PC-9 (cell line): ENCODE data around the gene RNF169. TPM values are rescaled to one million over a fixed set of nuclear protein-coding genes. Genes with fewer than 3 reads are reported as not detected.
A peak's percentile ranks its signal among the peaks of the same experiment; 100 is the strongest.
"Not testable (repeated sequence)": the region's sequence is repeated elsewhere in the genome, so short reads cannot be mapped to it uniquely, and the experiment has no call there.

ENCODE experiments used
- BruUV-seq: library from RNA; stranded (reverse); fragments of 400-500 nt; replicated peaks from 2 replicates; lab custom pipeline; 2021; lab: Mats Ljungman, UMichigan
- CTCF ChIA-PET: fragments of 300-600 bp; sonication (Branson Sonifier 250); formaldehyde crosslinking; loops from one replicate; lab custom pipeline; 2022; ENCODE audit warnings: antibody characterized with exemption; lab: Charles Lee
- POLR2A ChIA-PET: fragments of 300-600 bp; sonication (Branson Sonifier 250); formaldehyde crosslinking; loops from one replicate; lab custom pipeline; 2022; ENCODE audit warnings: antibody characterized with exemption; ENCODE audit not compliant: unreplicated experiment; lab: Charles Lee
- DNase-seq, 2 experiments: peaks; one replicate each; pipeline versions ENCODE4 v3.0.0 to v3.0.0-alpha.2; 2015 to 2022; ENCODE audit warnings: mixed read lengths in 1 of 2
- H2AFZ ChIP-seq: fragments of 200-600 bp; sonication (generic); 2 replicates; pipeline ENCODE4 v1.8.1; 2017; ENCODE audit warnings: antibody characterized with exemption
- H3F3A ChIP-seq: fragments of 200-600 bp; sonication (generic); 2 replicates; pipeline ENCODE4 v1.8.1; 2017; ENCODE audit warnings: antibody characterized with exemption, mild to moderate bottlenecking, low read depth; ENCODE audit not compliant: insufficient read depth
- H3K27ac ChIP-seq: fragments of 200-600 bp; sonication (generic); 2 replicates; pipeline ENCODE4 v1.6.1; 2016; ENCODE audit warnings: mixed run types
- H3K27me3 ChIP-seq: fragments of 200-600 bp; sonication (generic); 2 replicates; pipeline ENCODE4 v1.6.1; 2016; ENCODE audit warnings: low read depth, mixed run types; ENCODE audit not compliant: insufficient read depth
- H3K36me3 ChIP-seq: fragments of 200-600 bp; sonication (generic); 2 replicates; pipeline ENCODE4 v1.6.1; 2016; ENCODE audit warnings: low read depth, mixed run types
- H3K4me1 ChIP-seq: fragments of 200-600 bp; sonication (generic); replicated peaks from 2 replicates; pipeline ENCODE4 v1.6.1; 2016; ENCODE audit warnings: mixed run types; ENCODE audit not compliant: insufficient read depth
- H3K4me2 ChIP-seq: fragments of 200-600 bp; sonication (generic); 2 replicates; pipeline ENCODE4 v1.6.1; 2017; ENCODE audit warnings: mixed run types
- H3K4me3 ChIP-seq: fragments of 200-600 bp; sonication (generic); 2 replicates; pipeline ENCODE4 v1.6.1; 2016; ENCODE audit warnings: mixed run types
- H3K79me2 ChIP-seq: fragments of 200-600 bp; sonication (generic); 2 replicates; pipeline ENCODE4 v1.6.1; 2017; ENCODE audit warnings: low read depth, mixed run types
- H3K9me2 ChIP-seq: fragments of 200-600 bp; sonication (generic); 2 replicates; pipeline ENCODE4 v1.8.1; 2017; ENCODE audit warnings: mild to moderate bottlenecking; ENCODE audit not compliant: insufficient read depth
- H3K9me3 ChIP-seq: fragments of 200-600 bp; sonication (generic); 2 replicates; pipeline ENCODE4 v1.8.1; 2016; ENCODE audit warnings: low read depth; ENCODE audit not compliant: insufficient read depth
- H4K20me1 ChIP-seq: fragments of 200-600 bp; sonication (generic); 2 replicates; pipeline ENCODE4 v1.8.1; 2017; ENCODE audit not compliant: insufficient read depth
- CTCF ChIP-seq: fragments of 200-600 bp; sonication (generic); conservative IDR thresholded peaks from 2 replicates; pipeline ENCODE4 v1.6.1; 2017; ENCODE audit warnings: mixed run types, antibody characterized with exemption, mild to moderate bottlenecking, moderate library complexity
- EZH2 ChIP-seq: fragments of 200-600 bp; sonication (generic); IDR thresholded peaks from 2 replicates; pipeline ENCODE4 v1.8.0; 2017; ENCODE audit warnings: antibody characterized with exemption, low read depth
- intact Hi-C: fragments of 100-400 bp; cut with micrococcal nuclease; formaldehyde crosslinking; loops from one replicate; pipeline ENCODE4 v1.10.0; 2022; ENCODE audit not compliant: unreplicated experiment
- total RNA-seq: library from RNA; stranded (reverse); gene quantifications from 2 replicates; pipeline ENCODE4 v1.2.3, GENCODE V29; 2021

Gene RNF169
- total RNA-seq, 1 experiment from 2014 or later = 36.5 TPM

- H3K36me3 ChIP-seq = peaks cover 6% of the 10 kb centered on the region; the same call in 1 of the 2 replicates
- ChIA-PET CTCF (interaction anchor here (0.6 kb wide), 2 partner anchors 499 to 1341 kb away, joined by 3 to 4 read pairs; no protein-coding TSS in a partner anchor), POLR2A (interaction anchor here (0.6 kb wide), 1 partner anchor 158 kb away, joined by 8 read pairs; no protein-coding TSS in a partner anchor)
- H3K9me3 ChIP-seq = no peaks in the 10 kb centered on the region
- no TSS peak for BruUV-seq
- H4K20me1 ChIP-seq = no peaks in the 10 kb centered on the region
- intact Hi-C loops = no loop called here
- DNase-seq = no peak
- H3K4me2 ChIP-seq = peak overlapping the region; percentile 83
- H3K27ac ChIP-seq = peak overlapping the region; percentile 51; the same call in 1 of the 2 replicates
- H3K4me3 ChIP-seq = peak overlapping the region; percentile 65
- TF ChIP-seq CTCF (no peak), EZH2 (no peak)
- peaks cover 23% of the 10 kb centered on the region for H3F3A ChIP-seq
- no peaks in the 10 kb centered on the region for H3K27me3 ChIP-seq
- peaks cover 56% of the 10 kb centered on the region for H3K79me2 ChIP-seq
- H3K4me1 ChIP-seq = peaks cover 53% of the 10 kb centered on the region
- H3K9me2 ChIP-seq = no peaks in the 10 kb centered on the region
- no peak overlapping the region for H2AFZ ChIP-seq
Measured at GRCh38 chr11:74749965-74750296, 1.3 kb downstream of the RNF169 start.

GRCh38 chr11:74750598-74750997 is 1.9 kb downstream of the RNF169 start:
- POLR2A ChIA-PET, intact Hi-C loops, BruUV-seq, H3K9me3 ChIP-seq, H4K20me1 ChIP-seq, H3K27ac ChIP-seq, H3K27me3 ChIP-seq, DNase-seq, H3K36me3 ChIP-seq, H2AFZ ChIP-seq, H3K9me2 ChIP-seq, H3K4me3 ChIP-seq: not testable (repeated sequence)
- peaks cover 29% of the 10 kb centered on the region for H3F3A ChIP-seq
- H3K79me2 ChIP-seq = peaks cover 62% of the 10 kb centered on the region
- peak overlapping the region; percentile 83; the same call in 1 of the 2 replicates for H3K4me2 ChIP-seq
- H3K4me1 ChIP-seq = peaks cover 60% of the 10 kb centered on the region
- CTCF ChIA-PET = interaction anchor here (0.6 kb wide), 1 partner anchor 106 kb away, joined by 3 read pairs; no protein-coding TSS in a partner anchor

GRCh38 chr11:74751303-74751702 is 2.7 kb downstream of the RNF169 start:
- peaks cover 69% of the 10 kb centered on the region for H3K79me2 ChIP-seq
- peaks cover 32% of the 10 kb centered on the region for H3F3A ChIP-seq
- no peaks in the 10 kb centered on the region; the same call in 1 of the 2 replicates for H3K9me3 ChIP-seq
- no peak for DNase-seq
- H3K4me2 ChIP-seq = peak overlapping the region; percentile 22; the same call in 1 of the 2 replicates
- BruUV-seq = no TSS peak
- H3K9me2 ChIP-seq = no peaks in the 10 kb centered on the region
- CTCF ChIA-PET = interaction anchor here (0.6 kb wide), 1 partner anchor 105 kb away, joined by 3 read pairs; no protein-coding TSS in a partner anchor
- POLR2A ChIA-PET = no interaction called here
- H3K27ac ChIP-seq = no peak overlapping the region
- H4K20me1 ChIP-seq = no peaks in the 10 kb centered on the region
- H3K36me3 ChIP-seq = peaks cover 11% of the 10 kb centered on the region; the same call in 1 of the 2 replicates
- peaks cover 65% of the 10 kb centered on the region for H3K4me1 ChIP-seq
- intact Hi-C loops = no loop called here
- no peak overlapping the region for H2AFZ ChIP-seq
- no peaks in the 10 kb centered on the region for H3K27me3 ChIP-seq
- TF ChIP-seq EZH2 = no peak
- no peak for TF ChIP-seq CTCF
- H3K4me3 ChIP-seq = no peak overlapping the region
